ENCODE measurements around the gene KRT13.

The KRT13 gene

GRCh38 chr17:41537990-41538389, 32.6 kb upstream of the KRT13 start:
- no peak for DNase-seq (ENCODE audit: low read depth in 1 of 2, low spot score in 1 of 2)

GRCh38 chr17:41537614-41537954, 32.2 kb upstream of the KRT13 start:
- DNase-seq (ENCODE audit: low read depth in 1 of 2, low spot score in 1 of 2), result no peak

- no peak for DNase-seq (ENCODE audit: low read depth in 1 of 2, low spot score in 1 of 2)
Measured at GRCh38 chr17:41536741-41537613, 31.6 kb upstream of the KRT13 start.

DNA sequence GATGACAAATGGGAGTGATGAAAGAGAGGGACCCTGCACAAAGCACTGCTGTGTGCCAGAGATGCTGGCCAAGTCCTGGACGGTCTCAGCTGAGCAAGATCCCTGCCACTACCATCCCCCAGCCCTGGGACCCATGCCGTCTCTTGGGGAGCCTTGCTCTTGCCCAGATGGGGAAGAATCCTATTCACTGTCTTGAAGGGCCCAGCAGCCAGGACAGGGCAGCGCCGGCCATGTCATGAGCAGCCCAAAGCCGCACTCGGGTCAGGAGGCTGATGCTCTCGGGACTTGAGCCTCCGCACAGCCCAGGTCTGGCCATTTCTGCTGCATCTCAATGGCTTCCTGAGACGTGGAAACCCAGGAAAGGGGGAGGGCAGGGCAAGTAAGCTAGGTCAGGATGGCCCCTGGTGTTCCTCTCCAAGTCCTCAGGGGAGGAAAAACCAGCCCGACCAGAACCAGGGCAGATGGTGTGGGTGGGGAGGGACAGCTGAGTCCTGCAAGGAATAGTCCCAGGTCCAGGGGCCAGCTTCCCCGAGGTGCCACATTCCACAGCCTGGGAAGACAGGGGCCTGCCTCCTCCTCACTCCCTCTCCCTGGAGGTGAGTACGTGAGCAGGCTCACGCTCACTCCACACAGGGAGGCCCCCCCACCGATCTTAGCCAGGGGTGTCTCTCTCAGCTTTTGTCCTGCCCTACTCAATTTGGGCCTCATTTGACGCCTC, 30.5 kb upstream of the KRT13 start:
- DNase-seq (ENCODE audit: low read depth in 1 of 2, low spot score in 1 of 2), result no peak

DNA sequence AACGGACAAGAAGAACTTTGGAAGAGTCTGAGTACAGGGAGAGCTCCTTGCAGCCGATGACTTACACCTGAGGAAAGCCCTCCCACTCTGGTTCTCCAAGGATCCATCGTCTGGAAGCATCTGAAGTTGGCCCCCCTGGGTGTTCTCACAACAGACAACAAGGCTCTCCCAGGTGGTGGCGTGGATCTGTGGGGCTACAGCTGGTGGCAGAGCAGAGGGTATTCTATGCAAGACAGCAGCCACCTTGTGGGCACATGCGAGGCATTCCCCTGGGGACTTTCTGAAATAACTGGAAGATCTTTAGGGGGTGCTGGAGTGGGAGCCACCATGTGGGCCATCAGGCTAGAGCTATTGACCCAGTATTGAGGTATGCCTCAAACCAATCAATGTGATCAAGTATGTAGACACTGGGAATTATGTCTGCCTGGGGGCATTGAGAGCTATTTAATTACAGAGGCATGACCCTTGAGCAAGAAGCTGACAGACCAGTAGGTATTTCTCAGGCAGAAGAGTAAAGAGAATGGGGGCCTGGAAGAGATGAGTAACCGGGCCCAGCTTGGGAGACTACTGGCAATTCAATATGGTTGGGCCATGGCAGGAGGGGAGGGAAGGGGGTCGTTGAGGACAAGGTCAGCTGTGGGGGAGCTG, 29.6 kb upstream of the KRT13 start:
- no peak for DNase-seq (ENCODE audit: low read depth in 1 of 2, low spot score in 1 of 2)

DNA sequence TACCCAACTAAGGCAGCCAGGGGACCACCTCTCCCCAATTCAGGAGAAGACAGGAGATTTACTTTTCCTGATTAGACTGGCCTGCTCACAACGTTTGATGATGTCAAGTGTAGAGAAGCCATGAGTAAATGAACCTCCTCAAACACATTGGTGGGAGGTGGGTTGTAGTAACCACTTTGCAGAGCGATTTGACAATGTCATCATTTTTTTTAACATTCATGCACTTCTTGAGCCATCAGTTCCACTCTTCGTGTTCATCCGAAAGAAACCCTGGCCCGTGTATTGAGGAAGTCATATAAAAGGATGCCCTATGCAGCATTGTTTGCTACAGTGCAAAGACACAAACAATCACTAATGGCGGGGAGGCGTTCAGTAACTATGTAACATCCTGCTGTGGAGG, 28.2 kb upstream of the KRT13 start:
- DNase-seq (ENCODE audit: low read depth in 1 of 2, low spot score in 1 of 2), result no peak

DNA sequence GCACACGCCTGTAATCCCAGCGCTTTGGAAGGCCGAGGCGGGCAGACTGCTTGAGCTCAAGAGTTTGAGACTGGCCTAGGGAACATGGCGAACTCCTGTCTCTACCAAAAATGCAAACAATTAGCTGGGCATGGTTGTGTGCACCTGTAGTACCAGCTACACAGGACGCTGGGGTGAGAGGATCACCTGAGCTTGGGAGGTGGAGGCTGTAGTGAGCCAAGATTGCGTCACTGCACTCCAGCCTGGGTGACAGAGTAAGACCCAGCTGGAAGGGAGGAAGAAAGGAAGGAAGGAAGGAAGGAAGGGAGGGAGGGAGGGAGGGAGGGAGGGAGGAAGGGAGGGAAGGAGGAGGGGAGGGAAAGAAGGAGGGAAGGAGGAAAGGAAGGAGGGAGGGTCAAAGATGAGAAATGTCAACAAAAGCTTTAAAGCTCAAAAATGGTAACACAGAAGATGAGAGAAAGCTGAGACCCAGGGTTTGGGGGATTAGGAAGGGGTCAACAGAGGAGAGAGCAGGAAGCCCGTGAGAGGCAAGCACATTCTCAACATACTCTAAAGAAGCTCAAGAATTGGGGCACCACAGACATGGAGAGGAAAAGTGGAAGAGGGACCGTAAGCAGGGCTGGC, 27.6 kb upstream of the KRT13 start:
- no peak for DNase-seq (ENCODE audit: low read depth in 1 of 2, low spot score in 1 of 2)

GRCh38 chr17:41531993-41532392, 26.6 kb upstream of the KRT13 start:
- no peak for DNase-seq (ENCODE audit: low read depth in 1 of 2, low spot score in 1 of 2)

GRCh38 chr17:41530062-41531048, 24.9 kb upstream of the KRT13 start:
- no peak for DNase-seq (ENCODE audit: low read depth in 1 of 2, low spot score in 1 of 2)

DNA sequence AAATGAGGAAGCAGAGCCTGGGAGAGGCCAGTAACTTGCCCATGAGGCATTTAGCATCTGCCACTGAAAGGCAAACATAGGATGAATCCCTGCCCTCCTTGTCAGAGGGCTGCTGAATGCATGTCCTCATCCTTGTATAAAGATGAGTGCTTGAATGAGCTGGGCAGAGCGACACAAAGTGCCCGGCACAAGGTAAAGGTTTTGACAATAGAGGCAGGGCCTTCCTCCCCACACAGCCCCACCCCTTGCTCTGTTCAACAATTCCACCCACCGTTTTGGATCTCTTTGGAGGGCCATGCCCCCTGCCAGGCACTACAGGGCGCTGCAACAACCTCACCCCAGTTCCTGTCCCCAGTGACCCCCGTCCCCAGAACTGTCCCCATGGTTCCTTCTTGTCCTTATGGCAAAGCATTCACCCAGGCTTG, 24.1 kb upstream of the KRT13 start:
- no peak for DNase-seq (ENCODE audit: low read depth in 1 of 2, low spot score in 1 of 2)

GRCh38 chr17:41528959-41529353, 23.5 kb upstream of the KRT13 start:
- no peak for DNase-seq (ENCODE audit: low read depth in 1 of 2, low spot score in 1 of 2)

DNA sequence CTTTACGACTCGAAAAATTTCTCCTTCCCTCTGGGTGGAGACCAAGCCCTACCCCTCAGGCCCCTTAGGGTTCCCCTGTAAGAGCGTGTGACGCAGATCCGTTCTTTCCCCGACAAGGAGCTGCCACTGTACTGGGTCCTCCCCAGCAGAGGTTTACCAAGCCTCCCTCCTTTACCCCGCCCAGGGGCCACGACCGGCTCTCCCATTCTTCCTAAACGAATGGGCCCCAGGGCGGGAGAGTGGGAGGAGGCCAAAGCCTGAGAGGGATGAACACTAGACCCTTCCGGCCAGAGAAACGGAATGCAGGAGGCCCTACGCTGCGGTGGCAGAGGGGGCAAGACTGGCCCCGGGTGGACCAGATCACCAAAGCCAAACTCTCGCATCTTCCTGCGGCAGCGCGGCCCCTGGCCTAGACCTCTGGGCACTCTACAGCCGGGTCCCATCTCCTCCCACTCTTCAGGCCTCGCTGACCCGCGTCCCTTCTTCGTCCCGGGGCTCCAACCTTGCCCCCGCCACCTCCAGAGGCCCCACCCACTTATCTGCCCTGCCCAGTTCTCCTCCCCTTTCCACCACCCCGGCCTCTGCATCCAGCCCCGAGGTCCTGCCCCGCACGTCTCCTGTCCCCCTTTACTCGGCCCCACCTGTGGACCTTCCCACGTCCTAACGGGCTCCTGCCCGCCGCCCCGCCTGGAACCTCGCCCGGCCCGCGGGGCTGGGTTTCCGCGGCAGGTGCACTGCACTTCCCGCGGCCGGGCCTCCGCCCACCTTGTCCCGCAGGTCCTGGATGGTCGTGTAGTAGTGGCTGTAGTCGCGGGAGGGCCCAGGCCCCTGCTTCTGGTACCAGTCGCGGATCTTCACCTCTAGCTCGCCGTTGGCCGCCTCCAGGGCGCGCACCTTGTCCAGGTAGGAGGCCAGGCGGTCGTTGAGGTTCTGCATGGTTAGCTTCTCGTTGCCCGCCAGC, 21.9 kb upstream of the KRT13 start:
- DNase-seq (ENCODE audit: low read depth in 1 of 2, low spot score in 1 of 2), result no peak

GRCh38 chr17:41524261-41524660, 18.8 kb upstream of the KRT13 start:
- DNase-seq (ENCODE audit: low read depth in 1 of 2, low spot score in 1 of 2), result no peak

DNA sequence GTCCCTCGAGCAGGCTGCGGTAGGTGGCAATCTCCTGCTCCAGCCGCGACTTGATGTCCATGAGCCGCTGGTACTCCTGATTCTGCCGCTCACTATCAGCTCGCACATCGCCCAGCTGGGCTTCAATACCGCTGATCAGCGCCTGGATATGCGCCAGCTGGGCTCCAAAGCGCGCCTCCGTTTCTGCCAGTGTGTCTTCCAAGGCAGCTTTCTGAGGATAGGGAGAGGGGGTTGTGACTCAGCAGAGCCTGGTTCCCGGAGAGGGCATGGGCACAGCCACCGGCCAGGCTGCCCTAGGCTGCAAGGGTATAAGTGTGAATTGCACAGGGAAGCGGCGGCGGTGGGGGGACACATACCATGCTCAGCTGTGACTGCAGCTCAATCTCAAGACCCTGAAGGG, 18.4 kb upstream of the KRT13 start:
- DNase-seq (ENCODE audit: low read depth in 1 of 2, low spot score in 1 of 2), result no peak

DNA sequence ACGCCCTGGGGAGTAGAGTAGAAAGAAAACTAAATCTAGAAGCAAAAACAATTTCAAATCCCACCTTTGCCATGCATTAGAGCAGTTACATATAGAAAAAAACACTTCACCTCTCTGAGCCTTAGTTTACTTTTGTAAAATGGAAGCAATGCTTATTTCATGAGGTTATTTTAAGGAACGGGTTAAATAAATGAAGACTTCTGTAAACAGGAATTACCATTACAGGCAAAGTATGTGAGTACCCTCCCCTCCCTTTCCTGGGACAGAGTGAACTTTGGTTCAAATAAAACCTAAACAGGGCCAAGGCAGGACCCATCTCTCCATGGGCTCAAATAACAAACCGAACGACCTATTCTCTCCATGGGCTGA, 17.8 kb upstream of the KRT13 start:
- no peak for DNase-seq (ENCODE audit: low read depth in 1 of 2, low spot score in 1 of 2)

- DNase-seq (ENCODE audit: low read depth in 1 of 2, low spot score in 1 of 2), result no peak
Measured at GRCh38 chr17:41522301-41523224, 17.2 kb upstream of the KRT13 start.

GRCh38 chr17:41521574-41522261, 16.3 kb upstream of the KRT13 start:
- no peak for DNase-seq (ENCODE audit: low read depth in 1 of 2, low spot score in 1 of 2)
